A549 (cell line): Measurements from ENCODE around the gene SLC12A7. TPM values are rescaled to one million over a fixed set of nuclear protein-coding genes. Genes with fewer than 3 reads are reported as not detected.

Experiments
- ATAC-seq, 2 experiments: fragments of 200-7000 bp in 1 of 2; fragments of >200 bp in 1 of 2; cut with Nextera tagmentation in 1 of 2; cut with Tn5 transposase in 1 of 2; 3 replicates each; pipeline versions ENCODE4 v1.8.0 to v1.9.1; 2018 to 2020; ENCODE audit warnings: mild to moderate bottlenecking in 1 of 2, moderate library complexity in 1 of 2
- CTCF ChIA-PET: fragments of 300-600 bp; sonication (Branson Sonifier 250); formaldehyde crosslinking; extraction: SDS; loops from one replicate; lab custom pipeline; 2021; ENCODE audit warnings: antibody characterized with exemption, inconsistent platforms; lab: Yijun Ruan, JAX
- POLR2A ChIA-PET: fragments of 350-600 bp; formaldehyde crosslinking; extraction: SDS; loops from one replicate; lab custom pipeline; 2021; ENCODE audit warnings: antibody characterized with exemption, inconsistent platforms; lab: Yijun Ruan, JAX
- DNase-seq, 2 experiments: peaks; one replicate each; pipeline versions ENCODE4 v3.0.0 to v3.0.0-alpha.2; 2011 to 2016; ENCODE audit warnings: low read depth in 1 of 2, low spot score in 1 of 2
- FAIRE-seq: peaks from 2 replicates; lab custom pipeline; 2011; peaks lifted over from hg19 to GRCh38; lab: Jason Lieb, UNC
- H3K27ac ChIP-seq, 2 experiments: fragments of >200 bp; sonication (Bioruptor Twin); formaldehyde crosslinking; 3 replicates each; pipeline ENCODE4 v1.5.1; 2016 to 2017
- H3K4me1 ChIP-seq: fragments of >200 bp; sonication (Bioruptor Twin); formaldehyde crosslinking; 3 replicates; pipeline ENCODE4 v1.6.1; 2016
- H3K4me2 ChIP-seq: fragments of >200 bp; sonication (Bioruptor Twin); formaldehyde crosslinking; 3 replicates; pipeline ENCODE4 v1.6.1; 2016
- H3K4me3 ChIP-seq: fragments of >200 bp; sonication (Bioruptor Twin); formaldehyde crosslinking; 3 replicates; pipeline ENCODE4 v1.5.1; 2016
- H3K9me3 ChIP-seq: fragments of >200 bp; sonication (Bioruptor Twin); formaldehyde crosslinking; 3 replicates; pipeline ENCODE4 v1.6.1; 2016
- CHD4 ChIP-seq: fragments of 200-600 bp; sonication (generic); IDR thresholded peaks from 2 replicates; pipeline ENCODE4 v1.6.1; 2016; ENCODE audit warnings: antibody characterized with exemption, mild to moderate bottlenecking, borderline replicate concordance
- EHF ChIP-seq: fragments of 250-450 bp; sonication (Bioruptor Pico); IDR thresholded peaks from 2 replicates; pipeline ENCODE4 v1.5.0; 2020; ENCODE audit warnings: mild to moderate bottlenecking
- EHMT2 ChIP-seq: fragments of 200-600 bp; sonication (generic); IDR thresholded peaks from 2 replicates; pipeline ENCODE4 v1.6.1; 2016; ENCODE audit warnings: antibody characterized with exemption, low read depth, mild to moderate bottlenecking, moderate library complexity
- EP300 ChIP-seq, 2 experiments: fragments of >200 bp; sonication (Bioruptor Twin); formaldehyde crosslinking; IDR thresholded peaks; 2 replicates in 1 of 2; 3 replicates in 1 of 2; pipeline ENCODE4 v1.6.1; 2016 to 2017
- ESRRA ChIP-seq: fragments of 150-350 bp; IDR thresholded peaks from 2 replicates; pipeline ENCODE4 v1.6.1; 2014; ENCODE audit warnings: mild to moderate bottlenecking, low read length, borderline replicate concordance
- FOSB ChIP-seq: fragments of 250-450 bp; sonication (Bioruptor Pico); IDR thresholded peaks from 2 replicates; pipeline ENCODE4 v1.5.0; 2020; ENCODE audit warnings: mild to moderate bottlenecking, moderate library complexity
- FOSL2 ChIP-seq, 2 experiments: fragments of 450-650 bp in 1 of 2; fragments of >200 bp in 1 of 2; sonication (Bioruptor Twin) in 1 of 2; formaldehyde crosslinking; IDR thresholded peaks; 2 replicates each; pipeline versions ENCODE4 v1.5.0 to v1.6.1; 2016 to 2020; ENCODE audit warnings: mild to moderate bottlenecking in 1 of 2, moderate library complexity in 1 of 2
- HEYL ChIP-seq: fragments of 250-450 bp; sonication (Bioruptor Pico); IDR thresholded peaks from 2 replicates; pipeline ENCODE4 v1.8.0; 2021; ENCODE audit warnings: mild to moderate bottlenecking, moderate library complexity
- JUNB ChIP-seq: fragments of >200 bp; sonication (Bioruptor Twin); formaldehyde crosslinking; IDR thresholded peaks from 2 replicates; pipeline ENCODE4 v1.6.1; 2016
- KDM5A ChIP-seq: fragments of 200-600 bp; sonication (generic); IDR thresholded peaks from 2 replicates; pipeline ENCODE4 v1.6.1; 2016; ENCODE audit warnings: antibody characterized with exemption, mild to moderate bottlenecking
- MAFK ChIP-seq: fragments of 450-650 bp; IDR thresholded peaks from 2 replicates; pipeline ENCODE4 v1.6.1; 2014; ENCODE audit not compliant: partially characterized antibody
- NR3C1 ChIP-seq: fragments of >200 bp; sonication (Bioruptor Twin); formaldehyde crosslinking; IDR thresholded peaks from 3 replicates; pipeline ENCODE4 v1.6.1; 2017
- PHF8 ChIP-seq: fragments of 200-600 bp; sonication (generic); IDR thresholded peaks from 2 replicates; pipeline ENCODE4 v1.6.1; 2016; ENCODE audit warnings: low read depth, mild to moderate bottlenecking, antibody characterized with exemption, moderate library complexity, borderline replicate concordance
- RAD21 ChIP-seq, 2 experiments: fragments of >200 bp in 1 of 2; sonication (Bioruptor Twin) in 1 of 2; formaldehyde crosslinking in 1 of 2; IDR thresholded peaks in 1 of 2; conservative IDR thresholded peaks in 1 of 2; 2 replicates in 1 of 2; 3 replicates in 1 of 2; pipeline ENCODE4 v1.6.1; 2012 to 2018; ENCODE audit warnings: inconsistent platforms in 1 of 2
- RCOR1 ChIP-seq: fragments of 150-350 bp; IDR thresholded peaks from 2 replicates; pipeline ENCODE4 v1.6.1; 2014; ENCODE audit warnings: antibody characterized with exemption, low read length, low read depth
- RFX5 ChIP-seq: fragments of 450-650 bp; IDR thresholded peaks from 2 replicates; pipeline ENCODE4 v1.7.1; 2014; ENCODE audit warnings: antibody characterized with exemption, mild to moderate bottlenecking, moderate library complexity
- SMC3 ChIP-seq: fragments of >200 bp; sonication (Bioruptor Twin); formaldehyde crosslinking; IDR thresholded peaks from 3 replicates; pipeline ENCODE4 v1.6.1; 2018; ENCODE audit warnings: inconsistent platforms
- TFCP2L1 ChIP-seq: fragments of 250-450 bp; sonication (Bioruptor Pico); IDR thresholded peaks from 2 replicates; pipeline ENCODE4 v1.5.0; 2021; ENCODE audit warnings: mild to moderate bottlenecking
- ZFP36 ChIP-seq: fragments of 450-650 bp; IDR thresholded peaks from 2 replicates; pipeline ENCODE4 v1.6.1; 2014; ENCODE audit warnings: borderline replicate concordance; ENCODE audit not compliant: partially characterized antibody
- ZNF302 ChIP-seq: fragments of 250-450 bp; sonication (Bioruptor Pico); IDR thresholded peaks from 2 replicates; pipeline ENCODE4 v1.9.0; 2021; ENCODE audit warnings: inconsistent platforms, mild to moderate bottlenecking, moderate library complexity
- WGBS: methylation state at CpG from one replicate; pipeline ENCODE4 v1.1.6; 2017; ENCODE audit errors: missing lambda C conversion rate; 5-methylcytosine and 5-hydroxymethylcytosine counted together
- polyA plus RNA-seq, 4 experiments: library from polyadenylated mRNA; depleted of rRNA in 3 of 4; stranded (reverse); fragments of >200 nt; fragmentation: RNase III in 1 of 4; extraction: RNeasy Plus Mini Kit Qiagen cat#74134 plus additional on column Dnase treatment in 1 of 4; gene quantifications; 2 replicates in 3 of 4; 3 replicates in 1 of 4; pipeline ENCODE4 v1.2.3, GENCODE V29; 2011 to 2017
- TF ChIP-seq, protein P1 (sequence below): fragments of >200 bp; sonication (Bioruptor Twin); formaldehyde crosslinking; IDR thresholded peaks from 3 replicates; pipeline ENCODE4 v1.5.1; 2016
- TF ChIP-seq, protein P2 (sequence below): IDR thresholded peaks from 2 replicates; pipeline ENCODE4 v1.6.1; 2012
- TF ChIP-seq, protein P3 (sequence below): IDR thresholded peaks from 2 replicates; pipeline ENCODE4 v1.6.1; 2012; ENCODE audit warnings: low read depth, borderline replicate concordance
- TF ChIP-seq, protein P4 (sequence below): fragments of 450-650 bp; IDR thresholded peaks from 2 replicates; pipeline ENCODE4 v1.6.1; 2014; ENCODE audit warnings: antibody characterized with exemption

The SLC12A7 gene
- polyA plus RNA-seq, 2 of the 4 experiments (the other 2 are of a cell fraction), result 11.2 to 22.5 TPM

GRCh38 chr5:1002836-1003235 lies 109.0 kb downstream of the SLC12A7 start:
- Histone ChIP-seq H3K4me1 (peaks cover 6% of the 10 kb centered on the region), H3K4me2 (no peak overlapping the region), H3K4me3 (no peak overlapping the region), H3K9me3 (no peaks in the 10 kb centered on the region), H3K27ac (no peak overlapping the region)
- DNase-seq (no peak), ATAC-seq (no peak), FAIRE-seq (no peak)
- CTCF ChIA-PET, result interaction anchor here (1.0 to 1.9 kb wide), 2 partner anchors 46 to 165 kb away, joined by 4 read pairs; no protein-coding TSS in a partner anchor
- POLR2A ChIA-PET, result no interaction called here
- WGBS, result 85% methylated on average over 13 of the region's 13 CpGs
- no peak for TF ChIP-seq PHF8
- no peak for TF ChIP-seq CHD4
- TF ChIP-seq HEYL (CRISPR knock-in tag), result no peak
- TF ChIP-seq ESRRA, result no peak

DNA sequence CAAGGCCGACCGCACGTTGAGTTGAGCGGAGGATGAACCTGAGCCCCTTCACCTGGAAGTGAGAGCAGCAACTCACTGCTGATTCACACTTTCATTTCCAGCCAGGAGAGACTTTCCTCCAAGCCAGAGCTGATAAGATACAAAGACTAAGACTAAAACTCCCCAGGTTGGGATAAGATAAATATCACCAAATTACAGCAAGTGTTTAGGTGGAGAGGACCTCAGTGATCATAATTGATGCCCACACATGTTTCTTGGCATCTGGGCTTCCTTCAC lies 109.7 kb downstream of the SLC12A7 start:
- no peak overlapping the region for H3K27ac ChIP-seq
- H3K4me2 ChIP-seq, result no peak overlapping the region
- ChIA-PET POLR2A (no interaction called here), CTCF (interaction anchor here (1.0 to 1.9 kb wide), 2 partner anchors 45 to 165 kb away, joined by 4 read pairs; no protein-coding TSS in a partner anchor)
- TF ChIP-seq RFX5 (no peak), ZNF302 (CRISPR knock-in tag) (no peak), SMC3 (no peak), KDM5A (no peak), EHF (CRISPR knock-in tag) (no peak), JUNB (no peak), TFCP2L1 (CRISPR knock-in tag) (no peak), EHMT2 (no peak), ZFP36 (no peak), NR3C1 (no peak), EP300 (IDR thresholded peaks at IDR 0.05) (no peak), FOSL2 (IDR thresholded peaks at IDR 0.05) (no peak), FOSL2 (CRISPR knock-in tag; IDR thresholded peaks at IDR 0.05) (no peak), RCOR1 (no peak), FOSB (CRISPR knock-in tag) (no peak), MAFK (no peak), RAD21 (conservative IDR thresholded peaks at IDR 0.05 in 1 of 2, IDR thresholded peaks at IDR 0.05 in 1 of 2) (no peak)
- TF ChIP-seq, protein P1, sequence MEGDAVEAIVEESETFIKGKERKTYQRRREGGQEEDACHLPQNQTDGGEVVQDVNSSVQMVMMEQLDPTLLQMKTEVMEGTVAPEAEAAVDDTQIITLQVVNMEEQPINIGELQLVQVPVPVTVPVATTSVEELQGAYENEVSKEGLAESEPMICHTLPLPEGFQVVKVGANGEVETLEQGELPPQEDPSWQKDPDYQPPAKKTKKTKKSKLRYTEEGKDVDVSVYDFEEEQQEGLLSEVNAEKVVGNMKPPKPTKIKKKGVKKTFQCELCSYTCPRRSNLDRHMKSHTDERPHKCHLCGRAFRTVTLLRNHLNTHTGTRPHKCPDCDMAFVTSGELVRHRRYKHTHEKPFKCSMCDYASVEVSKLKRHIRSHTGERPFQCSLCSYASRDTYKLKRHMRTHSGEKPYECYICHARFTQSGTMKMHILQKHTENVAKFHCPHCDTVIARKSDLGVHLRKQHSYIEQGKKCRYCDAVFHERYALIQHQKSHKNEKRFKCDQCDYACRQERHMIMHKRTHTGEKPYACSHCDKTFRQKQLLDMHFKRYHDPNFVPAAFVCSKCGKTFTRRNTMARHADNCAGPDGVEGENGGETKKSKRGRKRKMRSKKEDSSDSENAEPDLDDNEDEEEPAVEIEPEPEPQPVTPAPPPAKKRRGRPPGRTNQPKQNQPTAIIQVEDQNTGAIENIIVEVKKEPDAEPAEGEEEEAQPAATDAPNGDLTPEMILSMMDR, result no peak
- TF ChIP-seq, protein P2, sequence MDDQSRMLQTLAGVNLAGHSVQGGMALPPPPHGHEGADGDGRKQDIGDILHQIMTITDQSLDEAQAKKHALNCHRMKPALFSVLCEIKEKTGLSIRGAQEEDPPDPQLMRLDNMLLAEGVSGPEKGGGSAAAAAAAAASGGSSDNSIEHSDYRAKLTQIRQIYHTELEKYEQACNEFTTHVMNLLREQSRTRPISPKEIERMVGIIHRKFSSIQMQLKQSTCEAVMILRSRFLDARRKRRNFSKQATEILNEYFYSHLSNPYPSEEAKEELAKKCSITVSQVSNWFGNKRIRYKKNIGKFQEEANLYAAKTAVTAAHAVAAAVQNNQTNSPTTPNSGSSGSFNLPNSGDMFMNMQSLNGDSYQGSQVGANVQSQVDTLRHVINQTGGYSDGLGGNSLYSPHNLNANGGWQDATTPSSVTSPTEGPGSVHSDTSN, result no peak
- TF ChIP-seq, protein P3, sequence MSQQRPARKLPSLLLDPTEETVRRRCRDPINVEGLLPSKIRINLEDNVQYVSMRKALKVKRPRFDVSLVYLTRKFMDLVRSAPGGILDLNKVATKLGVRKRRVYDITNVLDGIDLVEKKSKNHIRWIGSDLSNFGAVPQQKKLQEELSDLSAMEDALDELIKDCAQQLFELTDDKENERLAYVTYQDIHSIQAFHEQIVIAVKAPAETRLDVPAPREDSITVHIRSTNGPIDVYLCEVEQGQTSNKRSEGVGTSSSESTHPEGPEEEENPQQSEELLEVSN, result no peak
- TF ChIP-seq, protein P4, sequence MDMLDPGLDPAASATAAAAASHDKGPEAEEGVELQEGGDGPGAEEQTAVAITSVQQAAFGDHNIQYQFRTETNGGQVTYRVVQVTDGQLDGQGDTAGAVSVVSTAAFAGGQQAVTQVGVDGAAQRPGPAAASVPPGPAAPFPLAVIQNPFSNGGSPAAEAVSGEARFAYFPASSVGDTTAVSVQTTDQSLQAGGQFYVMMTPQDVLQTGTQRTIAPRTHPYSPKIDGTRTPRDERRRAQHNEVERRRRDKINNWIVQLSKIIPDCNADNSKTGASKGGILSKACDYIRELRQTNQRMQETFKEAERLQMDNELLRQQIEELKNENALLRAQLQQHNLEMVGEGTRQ, result no peak
- no peaks in the 10 kb centered on the region for H3K9me3 ChIP-seq
- no peak for ATAC-seq
- FAIRE-seq, result no peak
- H3K4me3 ChIP-seq, result no peak overlapping the region
- WGBS, result 96% methylated on average over 4 of the region's 4 CpGs
- H3K4me1 ChIP-seq, result 0 out of 3 replicates have a peak, but pooled peaks cover 3% of the 10 kb centered on the region
- DNase-seq, result no peak
